HG02610 (cell line): ENCODE data around the gene MT1G.
"Not testable (repeated sequence)": the region's sequence is repeated elsewhere in the genome, so short reads cannot be mapped to it uniquely, and the experiment has no call there.

Source experiments
- ATAC-seq: cut with Tn5 transposase; IDR thresholded peaks from one replicate; pipeline ENCODE4 v1.9.1; 2021; ENCODE audit warnings: mild to moderate bottlenecking, moderate library complexity; ENCODE audit not compliant: unreplicated experiment

MT1G gene

GRCh38 chr16:56684926-56685590 is 17.2 kb upstream of the MT1G start:
- no peak for ATAC-seq

GRCh38 chr16:56684256-56684925 is 16.5 kb upstream of the MT1G start:
- no peak for ATAC-seq

GRCh38 chr16:56683424-56684172 is 15.7 kb upstream of the MT1G start:
- no peak for ATAC-seq

- ATAC-seq, result no peak
These were observed 15.0 kb upstream of the MT1G start for GRCh38 chr16:56682703-56683397.

- ATAC-seq, result peak; percentile 96
These were observed 14.3 kb upstream of the MT1G start, which contains the start of gene MT1X for GRCh38 chr16:56681939-56682702. TSS of gene MT1X (plus strand) at chr16:56682470. CDS start at chr16:56682541, 71 bp downstream.

GRCh38 chr16:56679818-56680217 is 12.0 kb upstream of the MT1G start:
- ATAC-seq, result no peak

GRCh38 chr16:56679078-56679730 is 11.3 kb upstream of the MT1G start:
- ATAC-seq, result no peak

GRCh38 chr16:56677474-56677873 is 9.6 kb upstream of the MT1G start:
- ATAC-seq, result no peak

- ATAC-seq, result no peak
These were observed 7.9 kb upstream of the MT1G start for GRCh38 chr16:56675685-56676210.

- not testable (repeated sequence) for ATAC-seq
These were observed 6.7 kb upstream of the MT1G start for GRCh38 chr16:56674570-56674969.

GRCh38 chr16:56673921-56674320 is 6.1 kb upstream of the MT1G start:
- no peak for ATAC-seq

- no peak for ATAC-seq
These were observed 5.1 kb upstream of the MT1G start for GRCh38 chr16:56672761-56673536.

- ATAC-seq, result not testable (repeated sequence)
These were observed 4.3 kb upstream of the MT1G start for GRCh38 chr16:56672171-56672570.

- ATAC-seq, result not testable (repeated sequence)
These were observed 3.8 kb upstream of the MT1G start for GRCh38 chr16:56671691-56672090.

GRCh38 chr16:56670620-56670934 is 2.7 kb upstream of the MT1G start:
- ATAC-seq, result no peak

GRCh38 chr16:56669840-56670619 is 2.2 kb upstream of the MT1G start:
- no peak for ATAC-seq

- ATAC-seq, result no peak
These were observed 1.4 kb upstream of the MT1G start, which contains the start of gene MT1H for GRCh38 chr16:56669005-56669839. TSS of gene MT1H (plus strand) at chr16:56669814. CDS start at chr16:56669885, 71 bp downstream.
